ENCODE data around the gene HDAC4. TPM values are rescaled to one million over a fixed set of nuclear protein-coding genes. Genes with fewer than 3 reads are reported as not detected.

HDAC4 gene
- total and polyA plus RNA-seq, 2 donors (not counting 1 experiment from before 2014, with no cell fraction given): 13.5 to 46.0 TPM

GRCh38 chr2:239311132-239312040 lies 89.4 kb downstream of the HDAC4 start:
- Histone ChIP-seq H4K20me1 (ENCODE audit: control insufficient read depth, insufficient read depth, low read length, poor library complexity, severe bottlenecking) (peaks cover 28% of the 10 kb centered on the region), H3K4me3 (ENCODE audit: control extremely low read depth in 1 of 5, extremely low read depth in 1 of 5, insufficient read depth in 1 of 5, low read depth in 2 of 5, low read length in 4 of 5) (no peak overlapping the region), H3K9me3 (ENCODE audit: control extremely low read depth in 1 of 3, control insufficient read depth in 2 of 3, insufficient read depth in 1 of 3, low read length in 2 of 3) (peaks cover 0 to 14% (median 5%) of the 10 kb centered on the region in 3 donors), H3K27ac (ENCODE audit: low read length in 2 of 2) (no peak overlapping the region), H3K79me2 (ENCODE audit: control insufficient read depth, insufficient read depth, low read length) (peaks cover 96% of the 10 kb centered on the region), H3K4me2 (replicated peaks; ENCODE audit: low read depth, low read length, poor library complexity, severe bottlenecking) (no peak overlapping the region), H3K9ac (ENCODE audit: low read length) (no peak overlapping the region), H3K36me3 (replicated peaks in 1 of 2; ENCODE audit: control extremely low read depth in 1 of 2, control insufficient read depth in 1 of 2, extremely low read depth in 1 of 2, insufficient read depth in 2 of 2, low read length in 1 of 2) (peaks cover 0 to 4% of the 10 kb centered on the region in 2 experiments), H2AFZ (ENCODE audit: insufficient read depth, low read depth, low read length, poor library complexity, severe bottlenecking) (no peak overlapping the region), H3K27me3 (replicated peaks in 1 of 4; ENCODE audit: control extremely low read depth in 1 of 4, control insufficient read depth in 3 of 4, insufficient read depth in 4 of 4, low read length in 3 of 4) (no peaks in the 10 kb centered on the region), H3K4me1 (ENCODE audit: control insufficient read depth in 2 of 2, insufficient read depth in 2 of 2, low read length in 2 of 2) (peaks cover 0 to 9% of the 10 kb centered on the region in 2 donors)
- no peak for DNase-seq
- ChIA-PET CTCF (no interaction called here), POLR2A (no interaction called here)
- intact Hi-C loops (cut with micrococcal nuclease): no loop called here
- Mint-ChIP-seq H3K4me3 (no peak overlapping the region), H3K4me1 (peaks cover 11% of the 10 kb centered on the region), H3K27me3 (no peaks in the 10 kb centered on the region), H3K9me3 (ENCODE audit: insufficient read depth) (no peaks in the 10 kb centered on the region), H3K27ac (no peak overlapping the region)
- TF ChIP-seq CTCF (IDR thresholded peaks at IDR 0.05) (no peak), EZH2 (IDR thresholded peaks at IDR 0.05; ENCODE audit: borderline replicate concordance, insufficient read depth, low read depth, low read length, poor library complexity, severe bottlenecking) (no peak)
- no peak for ATAC-seq (ENCODE audit: low read depth)
- WGBS (ENCODE audit: insufficient coverage): 97% methylated on average over 18 of the region's 28 CpGs

GRCh38 chr2:239310401-239311061 lies 90.3 kb downstream of the HDAC4 start:
- POLR2A ChIA-PET: no interaction called here
- Histone ChIP-seq H3K27ac (ENCODE audit: low read length in 2 of 2) (no peak overlapping the region), H3K36me3 (replicated peaks in 1 of 2; ENCODE audit: control extremely low read depth in 1 of 2, control insufficient read depth in 1 of 2, extremely low read depth in 1 of 2, insufficient read depth in 2 of 2, low read length in 1 of 2) (peaks cover 0 to 4% of the 10 kb centered on the region in 2 experiments), H3K4me3 (ENCODE audit: control extremely low read depth in 1 of 5, extremely low read depth in 1 of 5, insufficient read depth in 1 of 5, low read depth in 2 of 5, low read length in 4 of 5) (no peak overlapping the region), H3K4me1 (ENCODE audit: control insufficient read depth in 2 of 2, insufficient read depth in 2 of 2, low read length in 2 of 2) (peaks cover 0 to 8% of the 10 kb centered on the region in 2 donors), H2AFZ (ENCODE audit: insufficient read depth, low read depth, low read length, poor library complexity, severe bottlenecking) (no peak overlapping the region), H3K79me2 (ENCODE audit: control insufficient read depth, insufficient read depth, low read length) (peaks cover 94% of the 10 kb centered on the region), H3K9me3 (ENCODE audit: control extremely low read depth in 1 of 3, control insufficient read depth in 2 of 3, insufficient read depth in 1 of 3, low read length in 2 of 3) (peaks cover 0 to 14% (median 5%) of the 10 kb centered on the region in 3 donors), H4K20me1 (ENCODE audit: control insufficient read depth, insufficient read depth, low read length, poor library complexity, severe bottlenecking) (peaks cover 32% of the 10 kb centered on the region), H3K4me2 (replicated peaks; ENCODE audit: low read depth, low read length, poor library complexity, severe bottlenecking) (no peak overlapping the region), H3K9ac (ENCODE audit: low read length) (no peak overlapping the region), H3K27me3 (replicated peaks in 1 of 4; ENCODE audit: control extremely low read depth in 1 of 4, control insufficient read depth in 3 of 4, insufficient read depth in 4 of 4, low read length in 3 of 4) (no peaks in the 10 kb centered on the region)
- TF ChIP-seq CTCF (IDR thresholded peaks at IDR 0.05): no peak
- no peak for TF ChIP-seq EZH2 (IDR thresholded peaks at IDR 0.05; ENCODE audit: borderline replicate concordance, insufficient read depth, low read depth, low read length, poor library complexity, severe bottlenecking)
- Mint-ChIP-seq H3K27me3 (no peaks in the 10 kb centered on the region), H3K4me3 (no peak overlapping the region), H3K4me1 (peaks cover 9% of the 10 kb centered on the region), H3K27ac (no peak overlapping the region), H3K9me3 (ENCODE audit: insufficient read depth) (no peaks in the 10 kb centered on the region)
- no peak for ATAC-seq (ENCODE audit: low read depth)
- 98% methylated on average over 14 of the region's 14 CpGs for WGBS (ENCODE audit: insufficient coverage)
- CTCF ChIA-PET: no interaction called here
- no peak for DNase-seq
- intact Hi-C loops (cut with micrococcal nuclease): no loop called here
